HG02973 (cell line): ENCODE data around the gene VGLL4.
"Not testable (repeated sequence)": the region's sequence is repeated elsewhere in the genome, so short reads cannot be mapped to it uniquely, and the experiment has no call there.

Experiments
- ATAC-seq: cut with Tn5 transposase; IDR thresholded peaks from one replicate; pipeline ENCODE4 v1.9.1; 2021; ENCODE audit warnings: moderate library complexity; ENCODE audit not compliant: unreplicated experiment

Gene VGLL4

DNA sequence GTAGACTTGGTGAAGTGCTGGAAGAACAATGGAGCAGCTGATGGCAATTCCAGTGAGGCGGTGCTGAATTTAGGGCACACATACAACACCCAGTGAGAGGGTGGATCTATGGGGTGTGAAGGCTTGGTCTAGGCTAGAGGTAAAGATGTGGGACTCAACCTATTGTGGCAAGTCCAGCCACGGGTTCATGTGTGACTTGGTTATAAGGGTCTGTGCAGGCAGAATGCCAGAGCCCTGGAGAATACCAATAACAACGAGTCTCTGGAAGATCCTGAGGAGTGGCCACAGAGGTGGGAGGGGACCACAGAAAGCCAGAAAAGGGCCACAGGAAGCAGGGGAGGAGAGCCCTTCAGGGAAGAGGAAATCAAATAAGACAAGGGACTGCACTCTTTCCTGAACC, 55.0 kb downstream of the VGLL4 start:
- no peak for ATAC-seq

DNA sequence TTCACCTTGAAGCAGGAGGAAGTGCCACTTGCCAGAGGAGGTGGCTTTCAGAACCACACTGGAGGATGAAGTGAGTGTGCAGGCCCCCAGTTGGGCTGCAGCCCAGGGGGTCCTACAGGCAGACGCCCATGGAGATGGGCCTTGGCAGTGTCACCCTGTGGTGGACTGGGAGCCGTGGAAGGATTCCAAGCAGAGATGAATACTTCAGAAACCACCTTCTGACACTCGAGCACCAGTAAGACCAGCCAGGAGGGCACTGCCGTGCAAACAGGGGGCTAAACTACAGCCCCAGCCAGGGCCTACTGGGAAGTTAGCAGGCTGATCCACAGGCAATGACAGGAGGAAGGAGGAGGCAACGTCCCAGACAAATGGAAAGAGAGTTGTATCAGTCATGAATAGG, 55.4 kb downstream of the VGLL4 start:
- ATAC-seq, result no peak

DNA sequence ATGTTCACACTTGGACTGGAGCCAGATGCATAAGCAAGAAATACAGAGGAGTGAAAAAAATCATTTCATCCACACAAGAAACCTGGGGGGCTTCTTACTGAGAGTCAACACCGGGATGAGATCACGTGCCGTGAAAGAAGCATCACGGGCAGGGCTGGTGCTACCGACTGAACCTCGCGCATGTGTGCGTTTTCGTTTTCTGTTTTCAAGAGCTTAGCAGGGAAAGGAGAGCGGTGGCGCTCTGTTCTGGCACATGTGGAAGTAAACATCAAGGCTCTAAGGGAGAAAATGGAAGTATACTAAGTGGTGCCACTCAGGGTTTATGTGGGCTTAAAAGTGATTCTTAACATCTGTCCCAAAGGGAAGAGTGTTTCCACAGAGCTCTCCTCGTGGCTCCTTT, 55.9 kb downstream of the VGLL4 start:
- no peak for ATAC-seq

DNA sequence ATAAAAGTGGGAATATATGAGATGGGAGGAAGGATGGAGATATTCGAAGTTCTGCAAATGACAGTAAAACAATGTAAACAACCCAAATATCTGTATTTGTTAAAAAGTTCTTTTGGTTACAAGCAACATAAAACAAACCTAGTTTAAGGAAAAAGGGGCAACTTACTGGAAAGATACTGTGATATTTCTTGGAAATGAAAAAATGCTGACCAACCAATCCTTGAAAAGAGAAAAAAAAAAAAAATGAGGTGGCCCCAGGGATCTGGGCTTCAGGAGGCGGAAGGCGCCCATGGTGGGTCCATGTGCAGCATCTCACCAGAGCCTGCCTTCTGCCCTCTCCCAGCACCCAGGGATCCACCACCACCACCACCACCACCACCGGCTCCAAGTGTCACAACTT, 59.1 kb downstream of the VGLL4 start:
- ATAC-seq, result no peak

DNA sequence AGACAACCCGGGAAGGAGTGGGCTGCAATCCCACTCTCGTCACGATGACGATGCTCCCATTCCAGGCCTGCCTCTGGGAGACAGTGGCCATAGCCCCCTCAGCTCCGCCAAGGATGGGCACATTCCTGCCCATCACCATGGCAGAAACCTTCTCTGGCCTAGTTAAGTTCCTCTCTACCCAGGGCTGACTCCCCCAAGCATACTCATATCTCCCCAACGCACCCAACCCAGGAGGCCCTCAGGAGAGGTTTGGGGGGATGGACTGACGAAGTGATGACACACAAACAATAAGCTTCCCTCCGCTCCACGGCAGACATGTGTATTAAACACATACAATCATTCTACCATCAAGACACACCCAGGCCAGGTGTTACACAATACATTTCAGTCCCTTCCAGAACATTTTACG, 60.1 kb downstream of the VGLL4 start:
- ATAC-seq, result no peak

DNA sequence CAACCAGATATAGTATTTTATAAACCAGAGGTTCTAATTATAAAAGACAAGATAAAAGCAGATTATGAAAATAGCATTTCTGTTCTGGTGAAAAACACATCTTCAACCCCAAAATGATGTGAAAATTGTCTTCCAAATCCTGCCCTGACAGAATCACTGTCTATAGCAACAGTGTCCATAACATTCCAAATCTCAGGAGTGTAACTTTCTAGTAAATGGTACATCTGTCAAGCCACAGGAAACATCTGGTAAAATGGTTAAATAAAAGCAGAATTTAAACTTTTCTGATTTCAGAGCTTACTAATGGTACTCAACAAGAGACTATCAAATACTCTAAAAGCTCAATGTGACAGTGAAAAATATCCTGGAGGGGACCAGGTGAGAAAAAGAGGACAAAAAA, 60.5 kb downstream of the VGLL4 start:
- no peak for ATAC-seq

DNA sequence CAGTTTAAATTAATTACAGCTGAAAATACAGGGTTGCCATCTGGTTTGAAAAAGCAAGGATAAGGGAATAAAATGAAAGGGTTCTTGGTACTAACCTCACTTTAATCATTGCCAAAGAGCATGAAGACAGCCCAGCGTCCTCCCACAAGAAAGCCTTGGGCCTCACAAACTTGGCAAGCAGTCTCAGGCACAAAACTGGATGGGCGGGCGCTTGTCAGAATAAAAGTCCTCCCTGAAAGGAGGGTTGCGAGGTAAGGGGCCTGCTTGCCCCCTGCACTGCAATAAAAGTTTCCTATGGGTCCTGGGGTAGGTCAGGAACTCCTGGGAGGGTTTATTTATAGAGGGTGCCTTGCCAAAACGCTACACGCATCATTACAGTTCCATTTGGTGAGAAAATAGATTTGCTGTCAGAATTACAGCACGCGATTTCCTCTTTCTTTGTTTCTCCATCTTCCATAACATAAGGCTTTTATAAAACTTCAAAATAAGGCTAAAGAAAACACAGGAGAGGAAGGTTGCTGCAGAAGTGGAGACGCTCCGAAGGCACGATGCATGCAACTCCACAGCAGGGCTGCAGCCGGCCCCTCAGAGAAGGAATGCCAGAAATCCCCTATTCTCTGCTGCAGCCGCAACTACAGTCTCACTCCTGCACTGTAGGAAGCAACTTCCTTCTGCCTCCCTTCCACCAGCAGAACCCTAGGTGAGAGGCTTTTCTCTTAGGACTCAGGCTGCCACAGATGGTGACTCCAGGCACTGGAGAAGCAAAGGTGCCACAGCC, 61.3 kb downstream of the VGLL4 start:
- ATAC-seq, result no peak

DNA sequence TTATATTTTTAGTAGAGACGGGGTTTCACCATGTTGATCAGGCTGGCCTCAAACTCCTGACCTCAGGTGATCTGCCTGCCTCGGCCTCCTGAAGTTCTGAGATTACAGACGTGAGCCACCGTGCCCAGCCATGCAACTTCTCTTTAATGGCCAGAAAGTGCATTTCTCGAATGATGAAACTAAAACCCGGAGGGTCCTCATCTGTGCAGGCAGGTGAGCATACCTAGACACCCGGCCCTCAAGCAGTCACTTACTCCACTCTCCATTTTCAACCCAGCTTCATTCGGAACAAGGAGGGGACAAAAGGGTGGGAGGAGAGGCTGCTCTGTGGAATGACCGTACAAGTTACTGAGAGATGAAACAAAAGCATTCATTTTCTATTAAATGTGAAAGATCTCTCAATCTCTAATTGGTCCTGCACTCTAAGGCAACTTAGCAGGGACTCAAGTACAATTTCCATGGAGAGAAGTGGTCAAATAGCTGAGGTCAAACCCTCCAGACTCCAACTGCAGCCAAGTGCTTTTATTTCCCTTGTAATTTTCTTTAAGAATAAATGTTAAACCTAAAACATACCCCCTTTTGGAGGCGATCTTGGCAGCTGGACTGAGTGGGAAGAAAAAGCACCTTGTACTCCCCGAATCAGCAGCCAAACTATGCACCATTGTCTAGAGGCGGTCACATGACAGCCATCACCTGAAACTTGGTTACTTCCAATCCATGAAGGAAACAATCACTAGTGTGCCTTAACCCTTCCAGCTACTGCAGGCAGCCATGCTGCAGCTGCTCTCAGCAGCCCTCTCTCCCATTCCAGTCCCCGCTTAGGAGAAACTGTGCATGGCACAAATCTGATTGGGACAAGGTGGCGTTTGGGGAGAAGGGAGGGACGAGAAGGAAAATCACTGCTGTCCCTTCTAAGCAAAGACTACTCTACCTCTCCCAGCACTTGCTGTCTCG, 62.2 kb downstream of the VGLL4 start:
- ATAC-seq, result no peak

DNA sequence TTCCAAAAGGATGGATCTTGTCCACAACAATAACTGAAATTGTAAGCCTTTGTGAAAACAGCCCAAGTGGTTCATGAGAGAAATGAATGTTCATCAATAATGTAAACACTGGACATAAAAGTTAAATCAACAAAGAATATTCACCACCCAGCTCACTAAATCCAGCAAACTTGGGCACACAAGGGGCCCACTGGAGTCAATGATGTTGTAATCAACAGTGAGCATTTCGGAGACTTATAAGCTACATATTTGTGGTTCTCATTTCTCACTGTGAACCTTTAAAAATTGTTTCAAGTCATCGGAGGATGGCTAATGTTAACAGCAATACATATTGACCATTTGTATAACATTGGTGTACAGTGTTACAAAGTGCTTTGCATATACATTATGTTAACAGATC, 63.1 kb downstream of the VGLL4 start:
- no peak for ATAC-seq

DNA sequence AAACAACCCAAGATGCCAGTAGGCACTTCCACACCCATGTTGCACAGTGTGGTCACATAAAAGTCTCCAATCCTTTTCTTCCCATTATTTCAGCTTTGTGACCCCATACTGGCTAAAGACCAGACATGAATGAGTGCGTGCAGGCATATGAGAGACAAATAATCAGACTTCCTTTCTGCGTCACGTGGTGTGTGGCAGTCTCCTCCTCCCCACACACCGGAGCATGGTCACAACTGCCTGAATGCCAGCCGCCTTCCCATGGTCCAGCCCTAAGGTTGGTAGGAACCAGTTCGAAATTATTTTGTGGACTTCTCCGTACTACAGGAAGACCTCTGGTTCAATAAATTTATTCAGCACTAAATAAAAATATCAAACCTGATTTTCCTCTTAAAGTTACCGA, 65.5 kb downstream of the VGLL4 start:
- ATAC-seq, result no peak

DNA sequence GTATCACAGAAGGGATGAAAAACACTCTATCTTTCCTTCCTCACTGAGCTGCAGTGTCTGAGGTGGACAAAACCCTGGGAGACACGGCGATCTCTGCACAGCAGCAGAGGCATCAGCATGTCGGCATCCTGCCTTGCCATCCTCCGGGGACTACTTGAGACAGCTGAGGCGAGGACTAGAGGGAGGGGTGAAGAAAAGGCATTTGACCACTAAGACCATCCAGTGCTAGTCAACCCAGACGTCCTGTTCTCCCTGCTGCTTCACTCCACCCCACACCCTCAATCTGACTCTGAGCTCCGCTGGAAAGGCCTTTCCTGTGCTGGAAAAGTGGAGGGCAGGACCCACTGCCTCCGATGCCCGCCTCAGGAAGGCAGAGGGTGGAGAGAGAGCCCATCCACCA, 67.3 kb downstream of the VGLL4 start:
- no peak for ATAC-seq

DNA sequence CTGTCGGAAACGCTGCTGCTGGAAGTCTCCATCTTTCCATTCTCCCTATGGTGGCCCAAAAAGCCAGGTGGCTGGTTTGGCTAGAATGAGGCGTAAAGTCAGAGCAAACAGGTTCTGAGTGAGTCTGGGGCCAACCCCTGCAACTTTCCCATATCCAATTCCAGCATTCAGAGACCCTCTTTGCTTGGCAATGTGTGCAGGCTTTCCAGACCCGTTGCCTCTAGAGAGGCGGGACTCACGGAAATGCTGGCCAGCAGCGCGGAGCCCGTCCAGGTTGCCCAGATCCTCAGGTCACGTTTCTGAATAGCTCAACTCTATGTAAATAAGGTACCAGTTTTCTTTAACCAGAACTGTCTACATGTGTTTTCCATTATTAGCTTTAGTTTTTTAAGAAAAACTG, 68.0 kb downstream of the VGLL4 start:
- no peak for ATAC-seq

DNA sequence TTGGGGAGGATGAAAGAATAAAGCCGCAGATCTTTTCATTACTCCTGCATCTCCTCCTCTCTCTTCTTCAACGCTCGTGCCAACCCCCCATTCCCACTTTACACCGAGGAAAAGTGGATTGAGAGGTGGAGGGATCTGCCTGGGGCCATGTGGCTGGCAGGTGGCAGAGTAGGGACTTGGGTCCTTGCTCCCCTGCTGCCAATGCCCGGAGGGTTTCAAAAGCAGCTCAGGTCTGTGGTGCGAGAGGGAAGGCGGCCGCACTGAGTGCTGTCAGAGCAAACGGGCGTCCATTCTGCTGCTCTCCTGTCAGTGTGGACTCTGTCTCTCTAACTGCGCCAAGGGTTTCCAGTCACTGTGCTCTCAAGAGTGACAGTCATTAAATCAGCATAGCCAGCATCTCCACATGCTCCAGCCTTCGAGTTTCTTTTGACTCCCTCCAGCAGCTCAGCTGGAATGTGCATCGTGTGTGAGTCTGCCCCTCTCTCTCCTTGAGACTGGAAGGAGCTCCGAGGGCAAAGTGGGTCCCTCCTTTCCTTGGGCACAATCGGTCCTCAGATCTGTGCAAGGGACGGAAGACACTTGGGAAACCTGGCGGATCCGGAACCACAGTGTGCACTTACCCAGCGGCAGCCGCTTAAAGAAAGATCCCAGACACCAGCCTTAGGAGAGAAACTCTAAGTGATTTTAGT, 68.6 kb downstream of the VGLL4 start:
- ATAC-seq, result no peak

DNA sequence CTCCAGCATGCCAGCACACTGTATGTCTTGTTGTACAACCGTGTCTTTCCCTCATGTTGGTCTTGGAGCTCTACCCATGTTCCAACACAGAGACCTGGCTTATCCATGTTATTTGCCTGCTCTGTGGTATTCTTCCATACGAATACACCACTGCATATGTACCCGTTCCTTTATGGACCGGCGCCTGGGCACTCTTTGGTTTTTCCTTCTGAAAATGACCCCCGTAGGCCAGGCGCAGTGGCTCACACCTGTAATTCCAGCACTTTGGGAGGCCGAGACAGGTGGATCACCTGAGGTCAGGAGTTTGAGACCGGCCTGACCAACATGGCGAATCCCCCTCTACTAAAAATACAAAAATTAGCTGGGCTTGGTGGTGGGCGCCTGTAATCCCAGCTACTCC, 71.1 kb downstream of the VGLL4 start:
- ATAC-seq, result not testable (repeated sequence)

DNA sequence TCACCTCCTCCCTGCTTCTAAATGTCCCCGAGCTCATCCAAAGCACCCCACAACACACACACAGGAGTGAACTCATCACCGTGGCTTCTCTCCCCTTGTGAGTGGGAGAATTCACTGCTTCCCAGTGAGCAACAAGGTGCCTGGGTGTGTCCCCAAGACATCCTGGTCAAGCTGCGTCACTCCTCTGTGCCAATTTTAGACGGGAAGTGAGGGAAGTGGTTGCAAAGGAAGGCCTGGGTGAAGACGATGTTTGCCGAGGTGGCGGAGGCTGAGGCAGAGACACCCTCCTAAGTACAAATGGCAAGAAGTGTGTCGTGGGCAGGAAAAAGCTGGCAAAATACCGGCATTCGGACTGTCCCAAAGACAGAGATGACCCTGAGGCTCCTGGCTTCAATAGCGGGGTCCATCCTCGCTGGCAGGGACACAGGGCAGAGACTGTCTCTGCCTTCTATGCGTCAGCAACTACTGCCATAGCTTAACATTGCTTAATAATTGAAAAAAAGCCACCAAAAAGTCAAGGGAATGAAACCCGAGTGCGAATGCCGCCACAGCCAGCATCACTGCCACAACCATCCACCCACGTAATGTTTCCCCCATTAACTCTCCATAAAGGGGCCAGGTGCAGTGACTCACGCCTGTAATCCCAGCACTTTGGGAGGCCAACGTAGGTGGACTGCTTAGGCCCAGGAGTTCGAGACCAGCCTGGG, 72.8 kb downstream of the VGLL4 start:
- no peak for ATAC-seq

DNA sequence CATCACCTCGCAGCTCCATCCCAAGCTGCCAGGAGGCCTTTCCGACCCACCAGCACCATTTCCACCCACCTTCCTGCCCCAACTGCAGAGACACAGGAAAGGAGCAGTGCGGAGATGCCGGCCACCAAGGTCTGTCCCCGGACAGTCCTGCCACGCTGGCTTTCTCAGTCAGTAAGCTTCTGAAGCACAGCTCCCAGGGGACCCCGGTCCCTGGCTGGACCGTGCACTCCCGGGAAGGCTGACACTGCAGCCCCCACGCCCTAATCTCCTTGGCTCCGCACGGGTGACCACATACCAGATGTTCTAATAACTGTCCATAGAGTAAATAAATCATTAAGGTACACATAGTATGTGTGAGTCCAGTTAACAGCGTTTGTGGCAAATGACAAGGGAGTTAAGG, 73.5 kb downstream of the VGLL4 start:
- ATAC-seq, result no peak

DNA sequence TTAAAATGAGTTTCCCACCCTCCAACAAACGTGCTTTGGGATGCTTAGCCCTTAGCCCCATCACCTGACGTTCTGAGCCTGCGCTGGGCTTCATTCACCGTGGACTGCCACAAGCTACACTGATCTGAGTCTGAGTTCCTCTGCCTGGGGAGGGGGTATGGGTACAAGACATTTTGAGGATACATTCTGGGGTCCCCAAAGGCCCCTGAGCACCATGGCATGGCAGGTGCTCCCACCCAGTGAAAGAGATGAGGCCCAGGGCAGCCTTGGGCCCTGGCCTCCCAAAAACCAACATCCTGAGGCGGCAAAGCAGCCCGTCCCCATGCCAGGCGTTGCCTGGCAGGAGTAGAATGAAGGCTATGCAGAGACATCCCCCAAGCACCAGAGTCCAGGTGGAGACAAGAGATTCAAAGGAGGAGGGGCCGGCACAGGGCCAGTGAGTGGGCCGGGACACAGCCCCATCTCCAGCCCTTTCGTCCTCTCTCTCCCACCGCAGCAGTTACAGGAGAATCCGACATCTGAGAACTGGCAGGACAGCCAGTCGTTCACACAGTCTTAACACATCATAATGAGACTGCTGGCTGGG, 74.5 kb downstream of the VGLL4 start:
- ATAC-seq, result no peak

DNA sequence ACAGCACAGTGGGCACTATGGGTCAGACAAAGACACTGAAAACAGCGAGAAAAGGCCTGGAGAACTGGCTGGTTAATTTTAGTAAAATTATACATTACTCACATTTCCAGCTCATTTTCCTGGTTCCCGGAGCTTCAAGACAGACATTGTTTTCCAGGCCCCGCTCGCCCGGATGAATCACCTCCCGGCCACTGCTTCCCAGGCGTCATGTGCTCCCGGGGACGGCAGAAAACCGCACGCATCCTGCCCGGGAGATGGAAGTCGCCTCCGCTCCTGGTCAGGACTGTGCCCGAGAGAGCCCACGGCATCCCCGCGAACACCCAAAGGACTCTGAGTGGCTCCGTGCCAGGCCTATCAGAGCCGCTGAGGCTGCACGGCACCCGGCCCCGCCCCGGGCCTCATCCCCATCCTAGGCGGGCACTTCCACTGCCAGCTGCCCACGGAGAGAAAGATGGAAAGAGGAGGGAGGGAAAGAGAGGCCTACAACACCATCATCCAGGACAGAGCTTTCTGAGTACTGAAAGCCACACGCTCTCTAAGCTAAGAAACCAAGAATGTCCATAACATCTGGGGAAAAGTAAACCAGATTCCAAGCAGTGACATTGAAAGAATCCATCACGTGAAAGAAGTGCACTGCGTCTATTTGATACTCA, 75.1 kb downstream of the VGLL4 start:
- ATAC-seq, result no peak

DNA sequence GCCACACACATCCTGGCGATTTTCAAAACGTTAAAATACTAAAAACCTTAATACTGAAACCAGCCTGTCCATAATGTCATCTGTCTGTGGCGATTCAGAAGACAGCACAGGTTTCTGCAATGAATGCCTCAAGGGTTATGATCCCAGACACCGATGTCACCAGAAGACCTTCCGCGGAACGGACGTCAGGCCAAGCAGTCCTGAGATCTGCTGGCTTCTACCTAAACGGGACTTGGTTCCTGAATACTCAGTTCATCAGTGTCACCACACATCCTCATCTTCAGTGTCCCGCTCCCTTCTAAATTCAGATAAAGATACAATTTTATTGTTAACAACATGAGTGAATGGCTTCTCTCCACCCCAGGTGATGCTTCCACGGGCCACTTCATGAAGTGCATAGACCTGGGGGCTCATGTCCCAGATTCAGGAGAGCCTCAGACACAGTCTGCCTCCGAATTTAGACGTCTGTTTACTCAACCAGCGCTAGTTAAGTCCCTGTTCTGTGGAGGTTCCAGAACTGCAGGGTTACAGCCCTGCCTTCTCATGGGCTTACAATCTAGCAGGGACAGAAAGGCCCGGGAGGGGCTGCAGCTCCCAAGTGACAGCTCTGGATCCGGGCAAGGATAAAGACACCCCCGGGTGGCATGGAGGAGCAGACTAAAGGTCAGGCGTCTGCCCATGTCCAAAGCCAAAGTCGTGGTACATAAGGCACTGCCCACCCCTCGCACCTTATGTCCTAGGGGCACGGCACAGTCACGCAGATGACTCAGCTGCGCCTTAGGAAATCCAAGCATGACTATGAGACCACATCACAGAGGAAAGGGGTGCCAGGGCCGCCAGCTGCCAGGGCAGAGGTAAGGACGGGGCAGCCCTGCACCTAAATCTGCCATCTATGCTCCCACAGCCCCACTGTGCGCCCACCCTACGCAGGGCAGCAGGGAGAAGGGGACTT, 75.9 kb downstream of the VGLL4 start:
- no peak for ATAC-seq
